Hindlimb muscle (tissue), 1 donor: Measurements from ENCODE around the gene DLL4. TPM values are rescaled to one million over a fixed set of nuclear protein-coding genes. Genes with fewer than 3 reads are reported as not detected.

Experiments
- polyA plus RNA-seq: library from polyadenylated mRNA; unstranded; fragments of 120-200 nt; gene quantifications from one replicate; pipeline ENCODE4 v1.2.1, GENCODE V29; 2013; ENCODE audit not compliant: insufficient read length

The DLL4 gene
- polyA plus RNA-seq, 1 donor, result 16.7 TPM

Other genes with a start within 250 kb of the DLL4 start
- 6.1 TPM for gene RAD51, start 234.2 kb upstream of the DLL4 start, polyA plus RNA-seq
- gene RMDN3, start 174.1 kb upstream of the DLL4 start, polyA plus RNA-seq, result 24.4 TPM
- 4.7 TPM for gene GCHFR, start 165.3 kb upstream of the DLL4 start, polyA plus RNA-seq
- gene C15orf62, start 159.4 kb upstream of the DLL4 start, polyA plus RNA-seq, result 1.4 TPM
- gene ZFYVE19, start 122.3 kb upstream of the DLL4 start, polyA plus RNA-seq, result 20.3 TPM
- gene DNAJC17, start 121.9 kb upstream of the DLL4 start, polyA plus RNA-seq, result 21.5 TPM
- not detected for gene PPP1R14D, start 100.6 kb upstream of the DLL4 start, polyA plus RNA-seq
- 1.3 TPM for gene SPINT1, start 85.3 kb upstream of the DLL4 start, polyA plus RNA-seq
- 0.30 TPM for gene RHOV, start 55.1 kb upstream of the DLL4 start, polyA plus RNA-seq
- 9.6 TPM for gene VPS18, start 34.9 kb upstream of the DLL4 start, polyA plus RNA-seq
- 3.1 TPM for gene CHAC1, start 24.1 kb downstream of the DLL4 start, polyA plus RNA-seq
- gene INO80, start 186.9 kb downstream of the DLL4 start, polyA plus RNA-seq, result 17.8 TPM